ENCODE data around the gene GDE1. TPM values are rescaled to one million over a fixed set of nuclear protein-coding genes. Genes with fewer than 3 reads are reported as not detected.
A peak's percentile ranks its signal among the peaks of the same experiment; 100 is the strongest.

Gene GDE1
- total RNA-seq, 1 experiment from 2014 or later = 65.7 TPM

DNA sequence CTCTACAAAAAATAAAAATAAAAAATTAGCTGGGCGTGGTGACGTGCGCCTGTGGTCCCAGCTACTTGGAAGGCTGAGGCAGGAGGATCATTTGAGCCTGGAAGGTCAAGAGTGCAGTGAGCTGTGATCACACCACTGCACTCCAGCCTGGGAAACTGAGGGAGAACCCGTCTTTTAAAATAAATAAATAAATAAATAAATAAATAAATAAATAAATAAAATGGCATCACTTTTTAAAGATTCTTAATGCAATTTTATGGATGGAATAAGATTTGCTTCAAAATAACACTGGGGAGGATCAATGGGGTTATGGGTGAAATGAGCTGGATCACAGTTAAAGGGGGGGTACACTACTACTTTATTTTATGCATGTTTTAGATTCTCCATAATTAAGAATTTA, 14.9 kb downstream of the GDE1 start:
- TF ChIP-seq, protein P1, sequence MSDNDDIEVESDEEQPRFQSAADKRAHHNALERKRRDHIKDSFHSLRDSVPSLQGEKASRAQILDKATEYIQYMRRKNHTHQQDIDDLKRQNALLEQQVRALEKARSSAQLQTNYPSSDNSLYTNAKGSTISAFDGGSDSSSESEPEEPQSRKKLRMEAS (CRISPR knock-in tag; IDR thresholded peaks at IDR 0.05) = no peak
- TF ChIP-seq HMGA2 (CRISPR knock-in tag; IDR thresholded peaks at IDR 0.05) = peak; percentile 28; the same call in 1 of the 2 replicates
- DNase-seq (ENCODE audit: low spot score) = no peak
- ATAC-seq = no peak
- ChIA-PET CTCF (interaction anchor here (0.9 to 1.2 kb wide), 2 partner anchors 89 to 327 kb away, joined by 3 read pairs; partner anchors contain the start of gene TMC5), POLR2A (no interaction called here)
- no peak overlapping the region for H3K4me3 Mint-ChIP-seq
- no peak overlapping the region for H3K27ac Mint-ChIP-seq
- H3K4me1 Mint-ChIP-seq = no peaks in the 10 kb centered on the region
- no peaks in the 10 kb centered on the region for H3K27me3 Mint-ChIP-seq (ENCODE audit: low read depth)
- peaks cover 58% of the 10 kb centered on the region for H3K36me3 Mint-ChIP-seq
- no peaks in the 10 kb centered on the region for H3K9me3 Mint-ChIP-seq

DNA sequence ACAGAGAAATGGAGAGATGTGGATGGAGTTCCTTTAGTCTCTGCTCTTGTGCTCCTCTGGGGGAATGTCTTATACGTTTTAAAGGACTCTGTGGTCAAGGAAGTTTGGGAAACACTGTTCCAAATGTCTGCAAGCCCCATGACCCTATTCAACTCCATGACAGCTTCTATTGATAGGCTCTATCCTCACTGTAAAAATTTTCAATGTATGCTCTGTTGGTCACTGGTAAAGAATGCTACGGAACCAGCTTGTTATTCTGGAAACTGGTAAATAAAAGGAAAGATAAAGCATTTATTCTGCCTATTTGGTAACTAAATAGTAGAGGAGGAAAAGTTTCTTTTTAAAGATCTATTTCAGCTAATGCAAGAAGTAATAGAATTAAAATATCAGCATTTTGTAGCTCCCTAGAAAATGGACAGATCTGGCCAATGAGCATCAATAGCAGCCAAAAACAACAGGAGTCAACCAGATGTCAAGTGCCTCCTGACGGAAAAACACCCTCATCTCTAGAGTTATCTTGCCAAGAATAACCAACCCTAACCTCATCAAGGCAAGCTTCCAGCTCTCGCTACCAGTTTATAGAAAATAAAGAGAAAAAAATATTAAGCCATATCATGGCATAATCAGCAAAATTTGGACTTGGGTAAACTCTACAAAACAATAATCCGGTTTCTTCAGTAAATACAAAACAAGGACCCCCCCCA, 16.1 kb downstream of the GDE1 start:
- no peak overlapping the region for H3K4me3 Mint-ChIP-seq
- no peaks in the 10 kb centered on the region for H3K27me3 Mint-ChIP-seq (ENCODE audit: low read depth)
- H3K9me3 Mint-ChIP-seq = no peaks in the 10 kb centered on the region
- ChIA-PET POLR2A (no interaction called here), CTCF (interaction anchor here (1.2 kb wide), 2 partner anchors 117 to 326 kb away, joined by 3 read pairs; no protein-coding TSS in a partner anchor)
- peak overlapping the region; percentile 12; the same call in 1 of the 2 replicates for H3K27ac Mint-ChIP-seq
- ATAC-seq (no peak), DNase-seq (ENCODE audit: low spot score) (no peak)
- H3K36me3 Mint-ChIP-seq = peaks cover 59% of the 10 kb centered on the region
- H3K4me1 Mint-ChIP-seq = no peaks in the 10 kb centered on the region
- TF ChIP-seq ESRRA (CRISPR knock-in tag; IDR thresholded peaks at IDR 0.05; ENCODE audit: borderline replicate concordance) (no peak), ZNF671 (CRISPR knock-in tag; IDR thresholded peaks at IDR 0.05) (no peak), ATF1 (CRISPR knock-in tag; IDR thresholded peaks at IDR 0.05) (no peak), TP53 (CRISPR knock-in tag; IDR thresholded peaks at IDR 0.05) (no peak), RELA (CRISPR knock-in tag; IDR thresholded peaks at IDR 0.05; ENCODE audit: borderline replicate concordance) (no peak), ZBTB21 (CRISPR knock-in tag; IDR thresholded peaks at IDR 0.05; ENCODE audit: borderline replicate concordance) (no peak), NR1H2 (CRISPR knock-in tag; IDR thresholded peaks at IDR 0.05) (no peak)
- TF ChIP-seq, protein P2, sequence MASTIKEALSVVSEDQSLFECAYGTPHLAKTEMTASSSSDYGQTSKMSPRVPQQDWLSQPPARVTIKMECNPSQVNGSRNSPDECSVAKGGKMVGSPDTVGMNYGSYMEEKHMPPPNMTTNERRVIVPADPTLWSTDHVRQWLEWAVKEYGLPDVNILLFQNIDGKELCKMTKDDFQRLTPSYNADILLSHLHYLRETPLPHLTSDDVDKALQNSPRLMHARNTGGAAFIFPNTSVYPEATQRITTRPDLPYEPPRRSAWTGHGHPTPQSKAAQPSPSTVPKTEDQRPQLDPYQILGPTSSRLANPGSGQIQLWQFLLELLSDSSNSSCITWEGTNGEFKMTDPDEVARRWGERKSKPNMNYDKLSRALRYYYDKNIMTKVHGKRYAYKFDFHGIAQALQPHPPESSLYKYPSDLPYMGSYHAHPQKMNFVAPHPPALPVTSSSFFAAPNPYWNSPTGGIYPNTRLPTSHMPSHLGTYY (CRISPR knock-in tag; IDR thresholded peaks at IDR 0.05) = no peak
- TF ChIP-seq, protein P3, sequence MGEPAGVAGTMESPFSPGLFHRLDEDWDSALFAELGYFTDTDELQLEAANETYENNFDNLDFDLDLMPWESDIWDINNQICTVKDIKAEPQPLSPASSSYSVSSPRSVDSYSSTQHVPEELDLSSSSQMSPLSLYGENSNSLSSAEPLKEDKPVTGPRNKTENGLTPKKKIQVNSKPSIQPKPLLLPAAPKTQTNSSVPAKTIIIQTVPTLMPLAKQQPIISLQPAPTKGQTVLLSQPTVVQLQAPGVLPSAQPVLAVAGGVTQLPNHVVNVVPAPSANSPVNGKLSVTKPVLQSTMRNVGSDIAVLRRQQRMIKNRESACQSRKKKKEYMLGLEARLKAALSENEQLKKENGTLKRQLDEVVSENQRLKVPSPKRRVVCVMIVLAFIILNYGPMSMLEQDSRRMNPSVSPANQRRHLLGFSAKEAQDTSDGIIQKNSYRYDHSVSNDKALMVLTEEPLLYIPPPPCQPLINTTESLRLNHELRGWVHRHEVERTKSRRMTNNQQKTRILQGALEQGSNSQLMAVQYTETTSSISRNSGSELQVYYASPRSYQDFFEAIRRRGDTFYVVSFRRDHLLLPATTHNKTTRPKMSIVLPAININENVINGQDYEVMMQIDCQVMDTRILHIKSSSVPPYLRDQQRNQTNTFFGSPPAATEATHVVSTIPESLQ (CRISPR knock-in tag; IDR thresholded peaks at IDR 0.05) = no peak
- TF ChIP-seq, protein P4, sequence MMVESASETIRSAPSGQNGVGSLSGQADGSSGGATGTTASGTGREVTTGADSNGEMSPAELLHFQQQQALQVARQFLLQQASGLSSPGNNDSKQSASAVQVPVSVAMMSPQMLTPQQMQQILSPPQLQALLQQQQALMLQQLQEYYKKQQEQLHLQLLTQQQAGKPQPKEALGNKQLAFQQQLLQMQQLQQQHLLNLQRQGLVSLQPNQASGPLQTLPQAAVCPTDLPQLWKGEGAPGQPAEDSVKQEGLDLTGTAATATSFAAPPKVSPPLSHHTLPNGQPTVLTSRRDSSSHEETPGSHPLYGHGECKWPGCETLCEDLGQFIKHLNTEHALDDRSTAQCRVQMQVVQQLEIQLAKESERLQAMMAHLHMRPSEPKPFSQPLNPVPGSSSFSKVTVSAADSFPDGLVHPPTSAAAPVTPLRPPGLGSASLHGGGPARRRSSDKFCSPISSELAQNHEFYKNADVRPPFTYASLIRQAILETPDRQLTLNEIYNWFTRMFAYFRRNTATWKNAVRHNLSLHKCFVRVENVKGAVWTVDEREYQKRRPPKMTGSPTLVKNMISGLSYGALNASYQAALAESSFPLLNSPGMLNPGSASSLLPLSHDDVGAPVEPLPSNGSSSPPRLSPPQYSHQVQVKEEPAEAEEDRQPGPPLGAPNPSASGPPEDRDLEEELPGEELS (CRISPR knock-in tag; IDR thresholded peaks at IDR 0.05) = no peak
- TF ChIP-seq, protein P1 (CRISPR knock-in tag; IDR thresholded peaks at IDR 0.05) = no peak
- TF ChIP-seq, protein P5, sequence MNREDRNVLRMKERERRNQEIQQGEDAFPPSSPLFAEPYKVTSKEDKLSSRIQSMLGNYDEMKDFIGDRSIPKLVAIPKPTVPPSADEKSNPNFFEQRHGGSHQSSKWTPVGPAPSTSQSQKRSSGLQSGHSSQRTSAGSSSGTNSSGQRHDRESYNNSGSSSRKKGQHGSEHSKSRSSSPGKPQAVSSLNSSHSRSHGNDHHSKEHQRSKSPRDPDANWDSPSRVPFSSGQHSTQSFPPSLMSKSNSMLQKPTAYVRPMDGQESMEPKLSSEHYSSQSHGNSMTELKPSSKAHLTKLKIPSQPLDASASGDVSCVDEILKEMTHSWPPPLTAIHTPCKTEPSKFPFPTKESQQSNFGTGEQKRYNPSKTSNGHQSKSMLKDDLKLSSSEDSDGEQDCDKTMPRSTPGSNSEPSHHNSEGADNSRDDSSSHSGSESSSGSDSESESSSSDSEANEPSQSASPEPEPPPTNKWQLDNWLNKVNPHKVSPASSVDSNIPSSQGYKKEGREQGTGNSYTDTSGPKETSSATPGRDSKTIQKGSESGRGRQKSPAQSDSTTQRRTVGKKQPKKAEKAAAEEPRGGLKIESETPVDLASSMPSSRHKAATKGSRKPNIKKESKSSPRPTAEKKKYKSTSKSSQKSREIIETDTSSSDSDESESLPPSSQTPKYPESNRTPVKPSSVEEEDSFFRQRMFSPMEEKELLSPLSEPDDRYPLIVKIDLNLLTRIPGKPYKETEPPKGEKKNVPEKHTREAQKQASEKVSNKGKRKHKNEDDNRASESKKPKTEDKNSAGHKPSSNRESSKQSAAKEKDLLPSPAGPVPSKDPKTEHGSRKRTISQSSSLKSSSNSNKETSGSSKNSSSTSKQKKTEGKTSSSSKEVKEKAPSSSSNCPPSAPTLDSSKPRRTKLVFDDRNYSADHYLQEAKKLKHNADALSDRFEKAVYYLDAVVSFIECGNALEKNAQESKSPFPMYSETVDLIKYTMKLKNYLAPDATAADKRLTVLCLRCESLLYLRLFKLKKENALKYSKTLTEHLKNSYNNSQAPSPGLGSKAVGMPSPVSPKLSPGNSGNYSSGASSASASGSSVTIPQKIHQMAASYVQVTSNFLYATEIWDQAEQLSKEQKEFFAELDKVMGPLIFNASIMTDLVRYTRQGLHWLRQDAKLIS (CRISPR knock-in tag; IDR thresholded peaks at IDR 0.05; ENCODE audit: borderline replicate concordance) = no peak
